ENCODE data around the gene CLCN5. TPM values are rescaled to one million over a fixed set of nuclear protein-coding genes. Genes with fewer than 3 reads are reported as not detected.

Gene CLCN5
- total RNA-seq, 1 experiment from 2014 or later, result 0.76 TPM

Other genes starting within 250 kb of the CLCN5 start
- not detected in 2 replicates for gene PAGE1, start 226.6 kb upstream of the CLCN5 start, total RNA-seq (2014; rRNA removed; shearing (Covaris generic); ENCODE audit: low replicate concordance)
- not detected in 2 replicates for gene PAGE4, start 93.3 kb upstream of the CLCN5 start, total RNA-seq (2014; rRNA removed; shearing (Covaris generic); ENCODE audit: low replicate concordance)
- 0.56 and 1.3 TPM in 2 replicates for gene USP27X, start 43.1 kb upstream of the CLCN5 start, total RNA-seq (2014; rRNA removed; shearing (Covaris generic); ENCODE audit: low replicate concordance)